Uterus (tissue), 2 donors: Measurements from ENCODE around the gene LRRC7.

Source experiments
- CTCF ChIP-seq, 4 experiments: fragments of 200-600 bp in 2 of 4; fragments of 450-650 bp in 2 of 4; sonication (generic) in 2 of 4; IDR thresholded peaks; one replicate each; pipeline ENCODE4 v1.5.1; 2016 to 2019; ENCODE audit warnings: antibody characterized with exemption in 4 of 4, mild to moderate bottlenecking in 2 of 4, moderate library complexity in 1 of 4
- POLR2A ChIP-seq, 2 donors: fragments of 450-650 bp; IDR thresholded peaks; one replicate each; pipeline ENCODE4 v1.6.1; 2016; ENCODE audit warnings: antibody characterized with exemption in 2 of 2, mild to moderate bottlenecking in 1 of 2, moderate library complexity in 1 of 2

- TF ChIP-seq POLR2A (IDR thresholded peaks at IDR 0.05): no peak
- no peak for TF ChIP-seq CTCF (IDR thresholded peaks at IDR 0.05)
Observed at GRCh38 chr1:69661686-69662085, 94.0 kb downstream of the LRRC7 start.
